ENCODE data around the gene GANC. TPM values are rescaled to one million over a fixed set of nuclear protein-coding genes. Genes with fewer than 3 reads are reported as not detected.

The GANC gene
- total RNA-seq, 1 donor from 2014 or later = 27.9 TPM

GRCh38 chr15:42343596-42344232, 70.7 kb downstream of the GANC start:
- DNase-seq (ENCODE audit: low spot score) = no peak

- DNase-seq (ENCODE audit: low spot score) = no peak
These were observed 71.8 kb downstream of the GANC start for GRCh38 chr15:42344763-42345162.

- DNase-seq (ENCODE audit: low spot score) = no peak
These were observed 72.5 kb downstream of the GANC start for GRCh38 chr15:42345504-42345903.

- DNase-seq (ENCODE audit: low spot score) = no peak
These were observed 75.1 kb downstream of the GANC start for GRCh38 chr15:42348083-42348482.

- DNase-seq (ENCODE audit: low spot score) = no peak
These were observed 76.2 kb downstream of the GANC start for GRCh38 chr15:42349186-42349585.

- no peak for DNase-seq (ENCODE audit: low spot score)
These were observed 79.4 kb downstream of the GANC start for GRCh38 chr15:42352401-42352800.

- no peak for DNase-seq (ENCODE audit: low spot score)
These were observed 80.1 kb downstream of the GANC start for GRCh38 chr15:42353061-42353460.

GRCh38 chr15:42354824-42355223, 81.8 kb downstream of the GANC start:
- DNase-seq (ENCODE audit: low spot score) = no peak

GRCh38 chr15:42355291-42355690, 82.3 kb downstream of the GANC start:
- no peak for DNase-seq (ENCODE audit: low spot score)

GRCh38 chr15:42356851-42357250, 83.8 kb downstream of the GANC start:
- DNase-seq (ENCODE audit: low spot score) = no peak

GRCh38 chr15:42358141-42358540, 85.1 kb downstream of the GANC start:
- DNase-seq (ENCODE audit: low spot score) = no peak

- no peak for DNase-seq (ENCODE audit: low spot score)
These were observed 86.2 kb downstream of the GANC start, which contains the start of gene CAPN3 for GRCh38 chr15:42359249-42359648. Gene CAPN3 (plus strand): TSS chr15:42359501. CDS start chr15:42359806, 305 bp downstream.

GRCh38 chr15:42359985-42360384, 87.0 kb downstream of the GANC start:
- no peak for DNase-seq (ENCODE audit: low spot score)

- no peak for DNase-seq (ENCODE audit: low spot score)
These were observed 87.6 kb downstream of the GANC start for GRCh38 chr15:42360535-42361112.

GRCh38 chr15:42363487-42363886, 90.5 kb downstream of the GANC start:
- DNase-seq (ENCODE audit: low spot score) = no peak

GRCh38 chr15:42363942-42364341, 90.9 kb downstream of the GANC start:
- no peak for DNase-seq (ENCODE audit: low spot score)

GRCh38 chr15:42364529-42364928, 91.5 kb downstream of the GANC start:
- DNase-seq (ENCODE audit: low spot score) = no peak

- DNase-seq (ENCODE audit: low spot score) = no peak
These were observed 93.0 kb downstream of the GANC start for GRCh38 chr15:42365921-42366550.

- DNase-seq (ENCODE audit: low spot score) = no peak
These were observed 94.0 kb downstream of the GANC start for GRCh38 chr15:42367041-42367440.

GRCh38 chr15:42368096-42368495, 95.1 kb downstream of the GANC start:
- DNase-seq (ENCODE audit: low spot score) = no peak

GRCh38 chr15:42371096-42371495, 98.1 kb downstream of the GANC start:
- no peak for DNase-seq (ENCODE audit: low spot score)

- no peak for DNase-seq (ENCODE audit: low spot score)
These were observed 100.3 kb downstream of the GANC start for GRCh38 chr15:42373274-42373673.

- DNase-seq (ENCODE audit: low spot score) = no peak
These were observed 100.9 kb downstream of the GANC start for GRCh38 chr15:42373936-42374335.

Measured in mesenteric fat pad (tissue), 1 donor.